Hematopoietic multipotent progenitor cell treated with erythropoietin and hydrocortisone succinate and interleukin-3 and kit ligand, for 17 days (in vitro differentiated cells): Measurements from ENCODE around the gene ZNF440.
"Not testable (repeated sequence)": the region's sequence is repeated elsewhere in the genome, so short reads cannot be mapped to it uniquely, and the experiment has no call there.

ENCODE experiments used
- DNase-seq: peaks from one replicate; pipeline ENCODE4 v3.0.0-alpha.2; 2015; ENCODE audit warnings: low spot score

The ZNF440 gene

DNA sequence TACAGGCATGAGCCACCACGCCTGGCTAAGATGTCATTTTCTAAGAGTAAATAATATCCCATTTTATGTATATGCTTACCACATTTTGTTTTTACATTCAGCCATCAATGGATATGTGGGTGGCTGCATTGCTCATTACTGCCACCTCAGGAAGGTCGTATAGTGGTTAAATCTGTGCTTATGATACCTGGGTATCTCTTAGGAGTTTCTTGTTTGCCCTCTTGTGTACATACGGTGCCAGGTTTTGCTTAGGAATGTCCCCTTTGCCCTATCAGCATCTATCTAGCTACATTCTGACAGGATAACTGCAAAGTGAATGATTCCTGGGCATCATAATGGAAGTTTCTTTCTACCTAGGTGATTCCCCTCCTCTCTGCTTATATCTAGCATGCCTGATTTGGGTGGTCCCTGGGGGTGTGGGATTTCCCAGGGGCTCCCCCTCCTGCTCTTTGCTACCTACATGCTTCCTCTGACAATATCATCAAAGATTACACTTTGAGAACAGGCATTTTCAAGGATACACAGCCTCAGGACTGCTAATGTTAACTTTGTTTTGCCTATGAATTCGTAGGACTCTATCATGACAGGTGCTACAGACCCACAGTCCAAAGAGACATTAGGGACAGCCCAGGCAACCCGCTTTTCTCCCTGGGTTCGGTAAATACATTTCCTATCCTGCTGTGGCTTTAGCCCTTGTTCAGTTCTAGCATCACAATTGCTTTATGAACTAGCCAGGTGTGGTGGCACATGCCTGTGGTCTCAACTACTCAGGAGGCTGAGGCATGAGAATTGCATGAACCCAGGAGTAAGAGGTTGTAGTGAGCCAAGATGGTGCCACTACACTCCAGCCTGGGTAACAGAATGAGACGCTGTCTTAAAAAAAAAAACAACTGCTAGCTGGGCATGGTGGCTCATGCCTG, 15.1 kb downstream of the ZNF440 start:
- DNase-seq, result not testable (repeated sequence)

DNA sequence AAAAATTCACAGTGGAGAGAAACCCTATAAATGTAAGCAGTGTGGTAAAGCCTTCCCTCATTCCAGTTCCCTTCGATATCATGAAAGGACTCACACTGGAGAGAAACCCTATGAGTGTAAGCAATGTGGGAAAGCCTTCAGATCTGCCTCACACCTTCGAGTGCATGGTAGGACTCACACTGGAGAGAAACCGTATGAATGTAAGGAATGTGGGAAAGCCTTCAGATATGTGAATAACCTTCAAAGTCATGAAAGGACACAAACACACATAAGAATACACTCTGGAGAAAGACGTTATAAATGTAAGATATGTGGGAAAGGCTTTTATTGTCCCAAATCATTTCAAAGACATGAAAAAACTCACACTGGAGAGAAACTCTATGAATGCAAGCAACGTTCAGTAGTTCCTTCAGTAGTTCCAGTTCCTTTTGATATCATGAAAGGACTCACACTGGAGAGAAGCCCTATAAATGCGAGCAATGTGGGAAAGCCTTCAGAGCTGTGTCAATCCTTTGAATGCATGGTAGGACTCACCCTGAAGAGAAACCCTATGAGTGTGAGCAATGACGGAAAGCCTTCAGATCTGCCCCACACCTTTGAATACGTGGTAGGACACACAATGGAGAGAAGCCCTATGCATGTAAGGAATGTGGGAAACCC, 18.3 kb downstream of the ZNF440 start:
- DNase-seq, result no peak

DNA sequence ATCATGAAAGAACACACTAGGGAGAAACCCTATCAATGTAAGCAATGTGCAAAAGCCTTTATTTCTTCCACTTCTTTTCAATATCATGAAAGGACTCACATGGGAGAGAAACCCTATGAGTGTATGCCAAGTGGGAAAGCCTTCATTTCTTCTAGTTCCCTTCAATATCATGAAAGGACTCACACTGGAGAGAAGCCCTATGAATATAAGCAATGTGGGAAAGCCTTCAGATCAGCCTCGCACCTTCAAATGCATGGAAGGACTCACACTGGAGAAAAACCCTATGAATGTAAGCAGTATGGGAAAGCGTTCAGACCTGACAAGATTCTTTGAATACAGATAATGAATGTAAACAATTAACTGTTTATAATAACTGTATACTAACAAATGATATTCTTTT, 19.5 kb downstream of the ZNF440 start:
- DNase-seq, result no peak

DNA sequence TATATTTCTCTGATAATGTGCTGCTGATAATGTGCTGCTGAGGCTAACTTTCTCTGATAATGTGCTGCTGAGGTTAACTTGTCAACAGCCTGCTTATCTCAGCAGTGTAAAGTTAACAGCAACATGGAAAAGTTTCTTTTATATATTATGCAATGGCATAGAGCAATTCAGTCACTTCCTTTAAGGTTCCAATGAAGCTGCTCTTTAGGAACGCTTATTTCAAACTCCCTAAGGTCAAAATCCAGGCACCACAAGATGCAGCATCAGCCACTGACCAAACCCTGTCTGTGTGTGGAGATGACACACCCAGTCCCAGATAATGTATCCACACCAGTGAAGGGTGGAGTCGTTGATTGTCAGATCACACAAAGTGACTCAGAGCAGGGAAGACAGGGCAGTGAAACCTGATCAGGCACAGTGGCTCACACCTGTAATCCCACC, 21.6 kb downstream of the ZNF440 start:
- DNase-seq, result not testable (repeated sequence)

DNA sequence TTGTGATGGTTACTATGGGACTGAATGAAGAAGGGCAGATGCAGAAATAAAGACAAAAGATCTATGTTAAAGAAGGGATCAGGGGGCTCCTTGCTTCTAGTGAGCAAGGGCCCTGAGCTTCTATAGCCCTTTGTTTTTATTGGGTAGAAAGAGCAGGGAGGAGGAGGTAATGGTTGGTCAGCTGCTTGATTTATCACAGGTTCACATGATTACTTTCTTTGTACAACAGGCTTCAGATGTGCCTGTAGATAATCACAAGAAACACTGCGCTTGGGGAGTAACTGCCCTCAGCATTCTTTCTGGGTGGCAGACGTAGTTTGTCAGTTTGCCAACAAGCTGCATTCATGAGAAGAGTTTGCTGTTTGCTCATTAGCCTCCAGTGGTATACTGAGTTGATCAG, 29.6 kb downstream of the ZNF440 start:
- no peak for DNase-seq

DNA sequence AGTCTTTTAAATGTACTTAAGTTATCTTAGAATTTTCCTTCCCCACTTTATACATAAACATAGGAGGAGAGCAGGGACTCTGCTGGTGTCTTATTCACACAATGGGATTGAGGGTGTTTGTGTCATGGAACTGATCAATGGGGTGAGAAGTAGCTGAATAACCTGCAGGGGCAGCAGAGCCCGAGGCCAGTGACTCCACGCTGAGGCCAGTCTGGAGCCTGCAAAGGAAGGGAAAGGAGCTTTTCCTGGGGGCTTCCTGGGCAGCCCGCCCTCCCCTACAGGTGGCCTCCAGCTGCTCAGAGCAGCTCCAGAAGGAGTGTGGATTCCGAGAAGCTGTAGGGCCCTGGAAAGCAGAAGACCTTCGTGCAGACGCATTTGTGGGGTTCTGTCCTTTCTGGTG, 33.5 kb downstream of the ZNF440 start:
- not testable (repeated sequence) for DNase-seq

DNA sequence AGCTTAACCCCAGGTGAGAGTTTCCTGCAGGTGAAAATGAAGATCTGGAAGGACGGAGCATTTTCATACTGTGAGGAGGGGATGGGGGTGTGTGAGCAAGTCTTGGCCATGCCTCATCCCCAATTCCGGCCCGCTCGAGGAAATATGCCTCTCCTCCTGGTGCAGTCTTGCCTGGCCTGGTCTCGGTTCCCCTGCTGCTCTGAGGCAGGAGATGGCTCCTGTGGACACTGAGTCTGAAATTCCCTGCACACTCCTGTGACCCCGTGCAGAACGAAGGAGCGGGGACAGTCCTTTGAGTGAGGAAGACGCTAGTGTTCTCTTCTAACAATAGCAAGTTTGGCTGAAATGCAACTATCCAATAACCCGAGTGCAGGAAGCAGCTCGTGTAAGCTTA, 34.1 kb downstream of the ZNF440 start:
- DNase-seq, result no peak

DNA sequence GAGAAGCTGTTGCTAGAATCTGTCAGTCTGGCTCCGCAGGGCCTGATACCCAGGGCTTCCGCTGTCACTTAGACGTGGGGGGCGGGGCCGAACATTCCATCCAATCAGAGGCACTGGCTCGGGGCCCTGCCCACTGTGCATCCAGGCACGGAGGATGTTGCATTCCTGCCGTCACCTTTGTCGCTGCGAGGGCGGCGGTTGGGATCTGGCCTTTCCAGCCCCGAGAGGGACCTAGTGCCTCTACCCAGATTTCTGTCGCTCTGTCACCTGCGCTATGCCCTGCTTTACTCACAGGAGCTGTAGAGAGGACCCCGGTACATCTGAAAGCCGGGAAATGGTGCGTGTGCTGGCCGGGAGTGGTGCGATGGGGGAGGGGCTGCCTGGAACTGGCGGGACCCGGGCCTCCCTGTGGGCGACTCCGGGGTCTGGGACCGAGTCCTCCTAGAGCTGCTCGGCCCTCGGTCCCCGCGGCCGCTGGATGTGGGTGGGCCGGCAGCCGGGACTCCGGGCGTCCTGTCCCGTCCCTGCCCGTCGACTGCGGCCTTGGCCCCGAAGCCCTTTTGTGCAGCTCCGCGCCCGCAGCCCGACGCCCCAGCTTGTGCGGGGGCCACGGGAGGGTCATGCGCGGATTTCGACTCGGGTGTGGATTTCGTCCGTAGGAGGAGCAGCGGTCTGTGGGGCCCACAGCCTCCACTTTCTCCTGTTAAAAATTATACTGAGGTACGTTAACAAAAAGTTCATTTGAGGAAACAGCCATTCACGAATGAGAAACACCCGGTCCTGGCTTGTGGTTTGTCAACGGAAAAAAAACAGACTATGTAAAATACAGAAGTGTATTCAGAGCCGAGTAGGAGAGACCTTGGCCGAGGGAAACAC, 34.8 kb downstream of the ZNF440 start, which contains the start of gene ZNF439:
TSS of gene ZNF439 (plus strand) at position 133 of the 876 bp plus-strand sequence. CDS start at position 275, 142 bp downstream.
- peak; percentile 15 for DNase-seq

DNA sequence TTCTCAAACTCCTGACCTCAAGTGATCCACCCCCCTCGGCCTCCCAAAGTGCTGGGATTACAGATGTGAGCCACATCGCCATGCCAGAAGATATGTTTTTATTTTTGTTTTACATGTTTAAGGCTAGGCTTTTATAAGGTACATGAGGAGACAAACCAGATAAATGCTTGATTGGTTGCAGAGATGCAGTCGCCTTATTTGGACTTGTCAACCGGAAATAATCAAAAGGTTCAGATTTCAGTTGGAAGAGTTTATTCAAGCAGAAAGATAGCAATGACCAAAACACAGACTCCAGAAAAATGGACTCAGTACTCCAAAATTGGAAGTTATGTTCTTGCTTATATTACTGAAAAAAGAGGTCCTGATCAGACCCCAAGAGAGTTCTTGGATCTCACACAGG, 36.2 kb downstream of the ZNF440 start:
- not testable (repeated sequence) for DNase-seq

DNA sequence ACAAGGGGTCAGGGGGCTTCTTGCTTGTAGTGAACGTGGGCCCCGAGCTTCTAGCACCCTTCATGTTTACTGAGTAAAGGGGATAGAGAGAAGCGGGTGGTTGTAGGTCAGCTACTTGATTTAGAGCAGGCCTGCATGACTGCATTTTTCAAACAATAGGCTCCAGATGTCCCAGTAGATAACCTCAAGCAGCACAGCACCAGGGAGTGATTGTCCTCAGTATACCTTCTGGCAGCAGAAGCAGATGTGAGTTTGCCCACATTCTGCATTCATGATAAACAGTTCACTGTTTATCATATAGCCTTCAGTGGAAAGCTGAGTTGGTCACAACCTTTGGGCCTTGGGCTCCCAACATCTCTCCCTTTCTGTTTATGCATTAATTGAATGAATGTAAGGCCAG, 39.3 kb downstream of the ZNF440 start:
- DNase-seq, result no peak

DNA sequence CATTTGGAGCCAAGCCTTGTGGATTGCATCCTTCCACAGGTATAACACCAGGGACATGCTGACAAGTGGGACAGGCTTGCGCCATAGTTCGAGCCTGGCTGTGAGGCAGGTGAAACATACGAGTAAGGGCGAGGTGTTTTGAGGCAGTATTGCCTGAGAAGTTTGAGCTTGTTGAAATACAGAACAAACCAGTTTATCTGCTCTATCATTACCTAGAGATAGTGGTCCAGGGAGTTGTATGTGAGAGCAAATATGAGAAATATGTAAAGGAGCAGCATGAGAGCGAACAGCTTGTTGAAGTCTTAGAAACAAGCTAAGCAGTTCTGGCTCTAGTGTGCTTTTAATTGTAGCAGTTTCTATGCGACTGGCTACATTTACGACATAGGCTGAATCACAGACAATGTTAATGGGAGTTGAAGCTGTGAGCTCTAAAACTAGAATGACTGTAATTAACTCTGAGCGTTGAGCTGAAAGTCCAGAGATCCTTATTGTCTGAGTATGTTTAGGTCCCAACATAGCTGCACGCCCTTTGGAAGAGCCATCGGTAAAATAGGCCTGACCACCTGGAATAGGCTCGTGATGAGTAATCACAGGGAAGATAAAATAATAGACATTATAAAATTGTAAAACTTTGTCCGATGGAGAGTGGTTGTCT, 42.6 kb downstream of the ZNF440 start:
- no peak for DNase-seq

DNA sequence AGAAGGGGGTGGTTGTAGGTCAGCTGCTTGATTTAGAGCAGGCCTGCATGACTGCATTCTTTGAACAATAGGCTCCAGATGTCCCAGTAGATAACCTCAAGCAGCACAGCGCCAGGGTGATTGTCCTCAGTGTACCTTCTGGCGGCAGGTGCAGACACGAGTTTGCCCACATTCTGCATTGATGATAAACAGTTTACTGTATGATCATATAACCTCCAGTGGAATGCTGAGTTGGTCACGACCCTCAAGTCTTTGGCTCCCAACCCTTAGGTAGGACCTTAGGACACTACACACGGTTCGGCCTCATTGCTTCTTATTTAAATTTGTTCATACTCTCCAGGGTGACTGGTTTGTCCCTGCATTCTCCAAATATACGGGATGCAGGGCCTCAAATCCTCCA, 46.6 kb downstream of the ZNF440 start:
- DNase-seq, result no peak

DNA sequence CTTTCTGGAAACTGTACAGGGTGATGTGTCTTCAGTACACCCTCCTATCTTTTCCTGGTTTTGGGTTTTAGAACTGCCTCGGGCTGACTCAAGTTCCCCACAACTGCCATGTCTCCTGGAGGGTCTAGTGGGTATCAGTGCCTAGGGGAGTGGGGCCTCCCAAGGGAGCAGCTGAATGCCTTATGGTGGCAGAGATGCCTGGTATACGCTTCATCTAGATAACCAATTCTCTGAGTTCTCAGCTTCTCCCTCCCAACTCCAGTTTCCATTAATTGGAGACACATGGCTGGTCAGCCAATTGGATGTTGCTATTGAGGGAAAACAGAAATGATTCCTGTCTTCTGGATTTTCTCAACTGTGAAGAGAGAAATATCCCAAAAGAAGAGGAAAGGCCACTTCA, 47.2 kb downstream of the ZNF440 start:
- no peak for DNase-seq

DNA sequence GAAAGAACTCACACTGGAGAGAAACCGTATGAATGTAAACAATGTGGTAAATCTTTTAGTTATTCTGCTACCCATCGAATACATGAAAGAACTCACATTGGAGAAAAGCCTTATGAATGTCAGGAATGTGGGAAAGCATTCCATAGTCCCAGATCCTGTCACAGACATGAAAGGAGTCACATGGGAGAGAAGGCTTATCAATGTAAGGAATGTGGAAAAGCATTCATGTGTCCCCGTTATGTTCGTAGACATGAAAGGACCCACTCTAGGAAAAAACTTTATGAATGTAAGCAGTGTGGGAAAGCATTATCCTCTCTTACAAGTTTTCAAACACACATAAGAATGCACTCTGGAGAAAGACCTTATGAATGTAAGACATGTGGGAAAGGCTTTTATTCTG, 53.7 kb downstream of the ZNF440 start:
- DNase-seq, result not testable (repeated sequence)

DNA sequence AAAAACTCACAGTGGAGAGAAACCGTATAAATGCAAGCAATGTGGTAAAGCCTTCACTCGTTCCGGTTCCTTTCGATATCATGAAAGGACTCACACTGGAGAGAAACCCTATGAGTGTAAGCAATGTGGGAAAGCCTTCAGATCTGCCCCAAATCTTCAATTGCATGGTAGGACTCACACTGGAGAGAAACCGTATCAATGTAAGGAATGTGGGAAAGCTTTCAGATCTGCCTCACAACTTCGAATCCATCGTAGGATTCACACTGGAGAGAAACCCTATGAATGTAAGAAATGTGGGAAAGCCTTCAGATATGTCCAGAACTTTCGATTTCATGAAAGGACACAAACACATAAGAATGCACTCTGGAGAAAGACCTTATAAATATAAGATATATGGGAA, 54.1 kb downstream of the ZNF440 start:
- no peak for DNase-seq

DNA sequence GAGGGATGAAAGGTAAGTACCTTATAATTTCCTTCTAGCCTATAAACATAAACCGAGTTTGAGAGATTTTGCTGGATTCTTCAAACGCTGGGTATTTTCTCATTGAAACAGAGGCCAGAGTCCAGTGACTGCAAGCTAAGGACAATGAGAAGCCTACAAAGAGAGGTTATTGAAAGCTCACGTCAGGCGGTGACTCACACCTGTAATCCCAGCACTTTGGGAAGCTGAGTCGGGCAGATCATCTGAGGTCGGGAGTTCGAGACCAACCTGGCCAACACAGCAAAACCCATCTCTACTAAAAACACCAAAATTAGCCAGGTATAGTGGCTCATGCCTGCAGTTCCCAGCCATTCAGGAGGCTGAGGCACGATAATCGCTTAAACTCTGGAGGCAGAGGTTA, 58.6 kb downstream of the ZNF440 start:
- DNase-seq, result no peak

DNA sequence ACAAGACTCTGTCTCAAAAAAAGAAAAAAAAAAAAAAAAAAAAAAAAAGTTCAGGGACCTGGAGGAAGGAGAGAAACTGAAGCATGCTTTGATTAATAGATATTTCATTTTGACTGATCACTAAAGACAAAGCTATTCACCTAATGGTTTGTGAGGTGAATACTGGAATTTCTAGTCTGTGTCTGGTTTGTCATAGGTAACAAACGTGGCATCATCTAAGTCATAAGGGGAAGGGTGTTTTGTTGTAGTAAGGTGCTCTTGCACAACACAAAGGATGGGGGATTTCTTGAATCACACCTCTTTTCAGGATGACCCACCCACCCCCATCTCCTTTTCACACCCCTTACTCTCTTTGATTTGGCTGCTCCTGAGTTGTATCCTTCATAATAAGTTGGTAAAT, 59.7 kb downstream of the ZNF440 start:
- DNase-seq, result no peak

DNA sequence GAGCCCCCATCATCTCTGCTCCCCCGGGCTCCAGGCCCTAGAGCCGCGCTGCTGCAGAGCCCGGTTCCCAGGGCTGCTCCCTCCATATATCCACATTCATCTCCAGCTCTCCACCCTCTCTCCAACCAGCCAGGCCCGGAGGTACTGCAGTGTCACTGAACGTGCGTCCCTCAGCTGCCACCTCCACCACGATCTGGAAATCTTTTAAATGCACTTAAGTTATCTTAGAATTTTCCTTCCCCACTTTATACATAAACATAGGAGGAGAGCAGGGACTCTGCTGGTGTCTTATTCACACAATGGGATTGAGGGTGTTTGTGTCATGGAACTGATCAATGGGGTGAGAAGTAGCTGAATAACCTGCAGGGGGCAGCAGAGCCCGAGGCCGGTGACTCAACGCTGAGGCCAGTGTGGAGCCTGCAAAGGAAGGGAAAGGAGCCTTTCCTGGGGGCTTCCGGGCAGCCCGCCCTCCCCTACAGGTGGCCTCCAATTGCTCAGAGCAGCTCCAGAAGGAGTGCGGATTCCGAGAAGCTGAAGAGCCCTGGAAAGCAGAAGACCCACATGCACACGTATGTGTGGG, 65.7 kb downstream of the ZNF440 start:
- peak; percentile 13 for DNase-seq

DNA sequence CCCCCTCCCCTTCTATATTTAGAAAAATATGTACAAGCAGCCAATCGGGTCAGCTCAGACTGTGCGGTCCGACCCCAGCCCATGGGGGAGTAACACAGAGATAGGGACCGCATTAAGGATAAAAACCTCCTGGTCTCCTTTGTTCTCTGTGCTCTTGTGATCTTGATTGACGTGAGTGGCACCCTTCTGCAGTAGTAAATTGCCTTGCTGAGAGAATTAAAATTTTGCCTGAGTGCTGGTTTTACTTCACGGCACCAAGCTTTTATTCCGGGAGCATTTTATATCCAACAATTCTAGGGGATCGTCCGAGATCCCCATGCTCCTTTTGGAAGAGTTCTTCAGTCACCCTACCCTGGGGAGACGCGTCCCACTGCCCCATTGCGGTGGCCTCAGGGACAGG, 66.5 kb downstream of the ZNF440 start:
- no peak for DNase-seq

DNA sequence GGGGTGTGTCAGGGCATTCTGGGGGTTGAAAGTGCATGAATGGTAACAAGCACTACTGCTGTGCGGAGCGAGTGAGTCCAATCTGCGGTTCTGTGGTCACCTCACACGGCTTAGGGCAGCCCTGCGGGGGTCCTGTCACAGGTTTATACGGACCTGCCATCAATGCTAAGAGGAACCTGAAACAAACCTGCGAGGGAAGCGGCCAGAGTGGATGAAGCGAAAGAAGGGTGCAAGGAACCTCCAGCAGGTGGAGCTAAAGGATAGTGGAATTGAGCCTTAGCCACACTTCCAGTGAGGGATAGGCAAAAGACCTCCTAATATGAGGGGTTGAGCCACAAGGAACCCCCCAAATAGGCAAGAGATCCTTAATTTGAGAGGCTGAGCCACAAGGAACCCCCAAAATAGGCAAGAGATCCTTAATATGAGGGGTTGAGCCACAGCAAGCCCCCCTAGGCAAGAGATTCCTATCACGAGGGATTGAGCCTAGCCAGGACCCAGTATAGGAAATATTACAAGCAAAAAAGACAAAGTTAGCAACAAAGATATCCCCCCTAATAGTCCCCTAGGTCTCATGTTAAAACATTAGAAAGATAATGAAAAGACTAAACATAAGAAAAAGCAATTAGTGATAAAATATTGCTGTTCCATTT, 67.2 kb downstream of the ZNF440 start:
- DNase-seq, result peak; percentile 52

DNA sequence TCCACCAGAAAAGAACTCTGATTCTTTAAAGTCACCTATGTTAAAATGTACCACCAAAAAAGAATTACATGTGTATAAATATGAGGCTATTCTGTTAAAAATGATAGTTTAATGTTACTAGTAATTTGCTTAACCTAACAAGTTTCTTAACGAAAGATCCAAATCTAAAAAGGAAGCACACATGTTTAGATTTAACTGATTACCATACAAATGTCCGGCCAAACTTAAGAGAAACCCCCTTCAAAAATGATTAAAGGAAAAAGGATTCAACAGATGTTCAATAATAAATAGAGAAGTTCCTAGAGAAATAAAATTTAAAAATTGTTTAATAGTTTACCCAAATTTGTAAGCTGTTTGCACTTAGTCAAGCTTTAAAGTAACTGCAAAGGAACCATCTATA, 68.5 kb downstream of the ZNF440 start:
- no peak for DNase-seq
